GM18858 (cell line): ENCODE results near the gene MEX3C.

Experiments
- ATAC-seq: cut with Tn5 transposase; IDR thresholded peaks from one replicate; pipeline ENCODE4 v1.9.1; 2021; ENCODE audit not compliant: unreplicated experiment

Gene MEX3C

GRCh38 chr18:51197661-51198424, at the start of gene MEX3C:
Gene MEX3C, minus strand, starts transcription at chr18:51197681. Its CDS starts 361 bp downstream, at chr18:51197320.
- peak; percentile 67 for ATAC-seq

DNA sequence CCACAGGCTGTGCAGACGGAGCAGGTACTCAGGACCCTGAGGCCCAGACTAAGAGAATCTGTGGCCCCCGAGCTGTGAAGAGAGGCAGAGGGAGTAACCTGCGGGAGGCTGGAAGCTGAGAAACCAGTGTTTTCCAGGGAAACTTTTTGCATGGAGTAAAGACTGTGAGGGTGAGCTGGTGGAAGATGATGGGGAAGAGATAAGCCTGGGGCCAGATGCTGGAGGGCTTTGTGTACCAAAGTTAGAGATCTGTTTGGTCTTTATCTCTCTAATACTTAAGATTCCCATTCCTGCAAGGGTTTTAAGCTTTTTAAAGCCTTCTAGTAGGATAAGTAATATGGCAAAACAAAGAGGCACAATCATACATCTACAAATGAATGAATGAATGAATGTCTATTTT, 43.7 kb upstream of the MEX3C start:
- no peak for ATAC-seq

DNA sequence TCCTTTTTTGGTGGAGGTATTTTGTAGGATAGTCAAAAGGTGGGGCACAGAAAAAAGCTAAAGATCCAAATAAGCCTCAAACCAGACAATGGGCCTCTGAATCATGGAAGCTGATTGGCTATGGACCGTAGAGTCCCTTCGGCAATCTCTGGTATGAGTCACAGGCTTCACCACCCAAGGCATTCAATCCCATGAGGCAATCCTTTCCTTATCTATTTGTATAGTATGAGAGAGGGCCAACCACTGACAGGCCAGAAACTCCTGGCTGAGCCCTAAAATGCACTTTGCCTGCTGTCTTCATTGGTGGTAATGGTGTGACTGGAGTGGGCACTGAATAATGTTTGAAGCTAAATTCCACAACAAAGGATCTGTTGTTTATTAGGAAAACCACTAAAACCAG, 38.7 kb upstream of the MEX3C start:
- ATAC-seq: no peak

GRCh38 chr18:51235009-51235789, 37.7 kb upstream of the MEX3C start:
- peak; percentile 94 for ATAC-seq

- no peak for ATAC-seq
Observed at GRCh38 chr18:51234117-51235008, 36.9 kb upstream of the MEX3C start.

GRCh38 chr18:51229328-51229727, 31.8 kb upstream of the MEX3C start:
- no peak for ATAC-seq

DNA sequence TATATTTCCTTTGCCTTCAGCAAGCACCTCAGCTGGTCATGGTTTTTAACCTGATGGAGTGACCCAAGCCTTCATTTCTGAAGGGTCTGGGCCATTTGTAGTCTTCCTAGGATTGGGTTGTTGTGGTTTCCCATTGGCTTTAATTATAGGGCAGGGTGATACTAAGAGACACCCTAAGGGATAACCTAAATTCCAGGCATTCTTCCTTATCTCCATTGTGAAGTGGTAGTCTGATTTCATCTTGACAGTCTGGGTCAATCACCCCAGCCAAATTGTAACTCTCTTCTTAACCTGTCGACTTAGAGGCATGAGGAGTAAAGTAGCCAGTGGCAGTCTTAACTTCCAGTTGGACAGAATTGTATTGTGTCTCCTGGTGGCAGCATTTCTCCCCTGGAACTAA, 30.2 kb upstream of the MEX3C start:
- no peak for ATAC-seq

- ATAC-seq: no peak
Observed at GRCh38 chr18:51226587-51227350, 29.3 kb upstream of the MEX3C start.

DNA sequence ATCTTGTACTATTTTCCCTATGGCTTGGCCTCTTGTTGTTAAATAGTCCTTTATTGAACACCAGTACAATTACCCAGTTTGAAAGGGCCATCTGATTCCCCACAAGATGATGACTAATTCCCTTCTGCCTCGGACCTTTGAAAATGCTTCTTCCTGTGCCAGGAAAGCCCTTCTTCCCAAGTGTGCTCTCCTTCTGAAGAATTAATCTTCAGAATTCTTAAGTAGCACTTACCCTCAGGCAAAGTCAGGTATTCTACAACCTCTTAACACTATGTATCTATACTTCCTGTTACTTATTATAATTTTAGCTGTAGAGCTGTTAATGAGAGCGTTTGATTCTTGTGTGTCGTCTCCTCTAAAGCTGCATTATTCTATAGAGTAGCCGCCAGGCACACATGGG, 28.6 kb upstream of the MEX3C start:
- ATAC-seq: no peak

- no peak for ATAC-seq
Observed at GRCh38 chr18:51212606-51213005, 15.1 kb upstream of the MEX3C start.

DNA sequence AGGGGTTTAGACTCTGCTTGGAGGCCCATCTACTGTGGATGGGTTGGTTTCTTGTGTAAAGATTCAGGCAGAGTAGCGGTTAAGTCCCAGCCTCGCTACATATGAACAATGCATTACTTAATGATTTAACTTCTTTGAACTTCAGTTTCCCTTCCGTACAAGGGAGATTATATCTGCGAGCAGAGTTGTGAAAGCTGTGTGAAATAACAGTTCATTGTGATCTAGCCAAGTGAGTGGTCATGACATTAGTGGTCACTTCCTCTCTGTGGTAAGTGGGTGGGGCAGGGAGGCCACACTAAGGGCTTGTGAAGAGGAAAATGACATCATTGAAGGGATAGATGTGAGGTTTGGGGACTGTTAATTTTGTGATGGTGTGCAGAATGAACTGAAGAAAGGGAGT, 14.1 kb upstream of the MEX3C start:
- peak; percentile 95 for ATAC-seq

DNA sequence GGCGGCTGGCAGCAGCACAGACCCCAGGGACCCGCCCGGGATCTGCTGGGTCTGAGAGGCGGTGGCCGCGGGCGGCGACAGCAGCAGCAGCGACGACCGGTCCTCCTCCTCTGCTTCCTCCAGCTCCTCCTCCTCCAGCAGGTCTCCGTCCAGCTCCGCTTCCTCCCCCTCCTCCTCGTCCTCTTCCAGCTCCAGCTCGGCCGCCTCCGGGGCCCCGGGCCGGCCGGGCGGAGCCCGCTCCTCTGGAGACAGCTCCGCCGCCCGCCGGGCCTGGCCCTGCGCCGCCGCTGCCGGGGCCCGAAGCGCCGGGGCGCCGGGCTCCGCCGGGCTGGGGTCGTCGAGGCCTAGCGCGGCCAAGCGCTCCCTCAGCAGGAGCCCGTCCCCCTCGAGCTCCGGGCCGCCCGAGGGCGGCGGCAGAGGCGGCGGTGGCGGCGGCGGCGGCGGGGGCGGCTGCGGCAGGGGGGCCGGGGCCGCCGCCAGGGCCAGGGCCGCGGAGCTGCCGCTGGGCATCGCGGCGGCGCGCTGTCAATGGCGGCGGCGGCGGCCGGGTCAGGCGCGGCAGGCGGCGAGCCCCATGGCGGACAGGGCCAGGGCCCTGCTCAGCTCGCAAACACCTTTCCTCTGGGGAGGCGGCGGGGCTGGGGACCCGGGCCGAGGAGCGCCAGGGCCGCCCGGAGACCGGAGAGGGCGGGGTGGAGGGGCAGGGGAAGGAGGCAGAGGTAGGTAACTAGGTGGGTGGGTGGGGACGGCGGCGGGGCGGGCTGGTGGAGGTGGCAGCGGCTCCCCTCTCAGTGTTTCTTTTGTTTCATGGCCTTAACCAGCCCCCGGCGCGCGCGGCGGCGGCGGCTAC, 445 bp downstream of the MEX3C start:
- peak; percentile 0 for ATAC-seq

GRCh38 chr18:51196118-51196810, 1.2 kb downstream of the MEX3C start:
- ATAC-seq: no peak

DNA sequence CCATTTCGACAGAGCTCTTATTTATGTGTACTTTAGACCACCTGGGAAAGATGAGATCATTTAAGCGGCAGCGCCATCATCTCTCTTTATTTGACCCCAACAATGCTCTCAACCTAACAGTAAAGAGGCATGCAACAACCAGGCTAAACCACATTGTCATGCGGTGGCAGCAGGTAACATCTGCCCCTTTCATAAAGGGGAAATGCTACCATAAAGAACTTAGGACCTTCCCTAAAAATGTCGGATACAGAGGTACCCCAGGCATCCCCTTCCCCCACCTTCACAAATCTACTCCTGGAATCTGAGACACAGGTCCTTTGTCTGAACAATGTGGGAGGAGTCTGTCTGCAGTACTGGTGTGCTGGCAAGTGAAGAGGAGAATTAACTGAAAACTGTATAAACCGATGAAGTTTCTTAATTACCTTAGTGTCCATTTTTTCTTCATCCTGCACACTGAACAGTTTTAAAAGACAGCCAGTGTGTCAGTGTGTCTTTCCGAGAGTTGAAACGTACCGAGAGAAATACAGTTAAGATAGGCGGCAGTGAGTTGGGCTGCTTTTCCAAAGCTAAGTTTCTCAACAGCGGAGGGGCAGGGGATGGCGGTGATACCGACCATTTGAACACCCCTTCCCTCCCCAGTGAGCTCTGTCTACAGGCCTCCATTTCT, 1.9 kb downstream of the MEX3C start:
- ATAC-seq: no peak

DNA sequence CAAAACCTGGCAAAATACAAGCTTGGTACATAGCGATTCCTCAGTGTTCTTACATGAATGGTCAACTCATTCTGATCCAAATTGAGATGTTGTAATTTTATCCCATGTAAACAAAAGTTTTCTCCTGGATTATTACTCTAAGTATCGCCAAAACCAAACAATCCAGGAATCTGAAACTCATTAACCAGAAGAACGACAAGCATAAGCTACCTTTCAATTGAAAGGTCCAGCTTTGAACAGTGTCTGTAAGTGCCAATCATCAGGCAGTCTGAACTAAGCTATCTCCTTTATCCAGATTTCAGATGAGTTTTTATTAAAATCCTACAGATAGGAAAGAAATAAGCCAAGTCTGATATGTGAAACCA, 2.4 kb downstream of the MEX3C start:
- no peak for ATAC-seq

- ATAC-seq: no peak
Observed at GRCh38 chr18:51194604-51195003, 2.9 kb downstream of the MEX3C start.

- no peak for ATAC-seq
Observed at GRCh38 chr18:51193621-51194287, 3.7 kb downstream of the MEX3C start.

GRCh38 chr18:51192696-51193095, 4.8 kb downstream of the MEX3C start:
- no peak for ATAC-seq
